CD4-positive, alpha-beta T cell (primary cell): ENCODE results near the gene BPIFB2. TPM values are rescaled to one million over a fixed set of nuclear protein-coding genes. Genes with fewer than 3 reads are reported as not detected.

Experiments used
- ATAC-seq: fragments of 200-7000 bp; cut with Tn5 transposase; one replicate; pipeline ENCODE4 v1.10.0; 2022; ENCODE audit warnings: mild to moderate bottlenecking; ENCODE audit not compliant: poor library complexity
- CTCF ChIA-PET: fragments of 350-600 bp; sonication (Branson Sonifier 250); formaldehyde crosslinking; loops from one replicate; lab custom pipeline; 2021; ENCODE audit warnings: antibody characterized with exemption, inconsistent platforms; lab: Charles Lee
- POLR2A ChIA-PET: fragments of 350-600 bp; sonication (Branson Sonifier 250); formaldehyde crosslinking; loops from one replicate; lab custom pipeline; 2021; ENCODE audit warnings: antibody characterized with exemption, inconsistent platforms; lab: Charles Lee
- DNase-seq, 14 experiments: peaks; one replicate each; pipeline ENCODE4 v3.0.0-alpha.2; 2013 to 2020; ENCODE audit warnings: mixed read lengths in 2 of 14
- H3K27ac ChIP-seq, 2 donors: one replicate each; pipeline versions ENCODE4 v1.5.1 to v1.7.0; 2013; ENCODE audit warnings: low read length in 2 of 2, low read depth in 1 of 2, mild to moderate bottlenecking in 1 of 2
- H3K27me3 ChIP-seq, 2 experiments: 1 replicate in 1 of 2; 2 replicates in 1 of 2; pipeline versions ENCODE4 v1.6.1 to v1.7.0; 2013; ENCODE audit warnings: low read length in 2 of 2, control low read depth in 1 of 2, mild to moderate bottlenecking in 1 of 2, moderate library complexity in 1 of 2; ENCODE audit not compliant: insufficient read depth in 2 of 2, control insufficient read depth in 1 of 2
- H3K36me3 ChIP-seq: one replicate; pipeline ENCODE4 v1.6.1; 2013; ENCODE audit warnings: low read length, control low read depth; ENCODE audit not compliant: insufficient read depth
- H3K4me1 ChIP-seq: one replicate; pipeline ENCODE4 v1.6.1; 2013; ENCODE audit warnings: low read length, control low read depth; ENCODE audit not compliant: insufficient read depth
- H3K4me3 ChIP-seq: one replicate; pipeline ENCODE4 v1.5.1; 2013; ENCODE audit warnings: mild to moderate bottlenecking, low read length, moderate library complexity
- H3K9me3 ChIP-seq, 2 experiments: 1 replicate in 1 of 2; 2 replicates in 1 of 2; pipeline versions ENCODE4 v1.6.1 to v1.7.0; 2013; ENCODE audit warnings: low read length in 2 of 2, mild to moderate bottlenecking in 2 of 2, control low read depth in 1 of 2, moderate library complexity in 1 of 2; ENCODE audit not compliant: control insufficient read depth in 1 of 2, insufficient read depth in 1 of 2
- H3K27ac Mint-ChIP-seq: one replicate; pipeline ENCODE4 v1.8.0; 2020; ENCODE audit warnings: mixed read lengths
- H3K27me3 Mint-ChIP-seq: one replicate; pipeline ENCODE4 v1.8.0; 2021; ENCODE audit warnings: mixed read lengths
- H3K36me3 Mint-ChIP-seq: one replicate; pipeline ENCODE4 v1.8.0; 2021; ENCODE audit warnings: low read depth, mixed read lengths
- H3K4me1 Mint-ChIP-seq: one replicate; pipeline ENCODE4 v1.8.0; 2021; ENCODE audit warnings: low read depth, mixed read lengths
- H3K4me3 Mint-ChIP-seq: one replicate; pipeline ENCODE4 v1.8.0; 2020; ENCODE audit warnings: mild to moderate bottlenecking, mixed read lengths
- H3K9me3 Mint-ChIP-seq: one replicate; pipeline ENCODE4 v1.8.0; 2020; ENCODE audit warnings: mixed read lengths
- intact Hi-C, 2 experiments: fragments of 100-400 bp; cut with DNase I in 1 of 2; cut with micrococcal nuclease in 1 of 2; formaldehyde crosslinking; loops; one replicate each; pipeline versions ENCODE4 v1.15.1 to v1.9.0; 2023 to 2025; cut with DNase I, micrococcal nuclease
- total RNA-seq, 174 experiments: library from RNA in 2 of 174; stranded (reverse) in 2 of 174; gene quantifications; one replicate each; pipeline ENCODE4 v1.2.3 and lab custom pipeline; 2021 to 2026
- TF ChIP-seq, protein P1 (sequence below): fragments of 200-600 bp; IDR thresholded peaks from one replicate; pipeline ENCODE4 v1.8.0; 2022; ENCODE audit warnings: antibody characterized with exemption, mild to moderate bottlenecking

BPIFB2 gene
- total RNA-seq, 2 experiments from 2014 or later: not detected

DNA sequence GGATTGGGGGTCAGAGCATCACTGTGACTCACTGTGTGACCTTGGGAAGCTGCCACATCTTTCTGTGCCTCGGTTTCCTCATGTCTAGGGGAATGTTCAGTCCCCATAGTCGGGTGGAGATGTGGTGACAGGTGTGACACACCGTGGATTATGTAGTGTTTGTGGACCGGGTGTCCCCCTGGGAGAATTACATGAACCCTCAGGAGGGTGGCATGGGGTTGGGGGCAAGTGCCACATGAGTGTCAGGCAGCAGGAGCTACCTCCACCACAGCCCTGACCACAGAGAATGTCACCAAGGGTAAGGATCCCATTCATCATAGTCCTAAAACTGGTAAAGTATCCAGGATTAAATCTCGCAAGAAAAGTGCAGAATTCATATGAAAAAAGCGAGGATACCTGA, 26.5 kb upstream of the BPIFB2 start:
- ATAC-seq (no peak), DNase-seq (no peak)
- TF ChIP-seq, protein P1, sequence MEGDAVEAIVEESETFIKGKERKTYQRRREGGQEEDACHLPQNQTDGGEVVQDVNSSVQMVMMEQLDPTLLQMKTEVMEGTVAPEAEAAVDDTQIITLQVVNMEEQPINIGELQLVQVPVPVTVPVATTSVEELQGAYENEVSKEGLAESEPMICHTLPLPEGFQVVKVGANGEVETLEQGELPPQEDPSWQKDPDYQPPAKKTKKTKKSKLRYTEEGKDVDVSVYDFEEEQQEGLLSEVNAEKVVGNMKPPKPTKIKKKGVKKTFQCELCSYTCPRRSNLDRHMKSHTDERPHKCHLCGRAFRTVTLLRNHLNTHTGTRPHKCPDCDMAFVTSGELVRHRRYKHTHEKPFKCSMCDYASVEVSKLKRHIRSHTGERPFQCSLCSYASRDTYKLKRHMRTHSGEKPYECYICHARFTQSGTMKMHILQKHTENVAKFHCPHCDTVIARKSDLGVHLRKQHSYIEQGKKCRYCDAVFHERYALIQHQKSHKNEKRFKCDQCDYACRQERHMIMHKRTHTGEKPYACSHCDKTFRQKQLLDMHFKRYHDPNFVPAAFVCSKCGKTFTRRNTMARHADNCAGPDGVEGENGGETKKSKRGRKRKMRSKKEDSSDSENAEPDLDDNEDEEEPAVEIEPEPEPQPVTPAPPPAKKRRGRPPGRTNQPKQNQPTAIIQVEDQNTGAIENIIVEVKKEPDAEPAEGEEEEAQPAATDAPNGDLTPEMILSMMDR: no peak
- Histone ChIP-seq H3K27ac (no peak overlapping the region), H3K36me3 (no peaks in the 10 kb centered on the region), H3K27me3 (no peaks in the 10 kb centered on the region), H3K9me3 (peaks cover 11 to 29% of the 10 kb centered on the region in 2 experiments), H3K4me1 (peaks cover 31% of the 10 kb centered on the region), H3K4me3 (no peak overlapping the region)
- H3K27me3 Mint-ChIP-seq: no peaks in the 10 kb centered on the region
- ChIA-PET POLR2A (no interaction called here), CTCF (no interaction called here)
- no peak overlapping the region for H3K27ac Mint-ChIP-seq
- peaks cover 46% of the 10 kb centered on the region for H3K4me1 Mint-ChIP-seq
- no peak overlapping the region for H3K4me3 Mint-ChIP-seq
- peaks cover 5% of the 10 kb centered on the region for H3K36me3 Mint-ChIP-seq
- intact Hi-C loops: no loop called here
- peaks cover 3% of the 10 kb centered on the region for H3K9me3 Mint-ChIP-seq

DNA sequence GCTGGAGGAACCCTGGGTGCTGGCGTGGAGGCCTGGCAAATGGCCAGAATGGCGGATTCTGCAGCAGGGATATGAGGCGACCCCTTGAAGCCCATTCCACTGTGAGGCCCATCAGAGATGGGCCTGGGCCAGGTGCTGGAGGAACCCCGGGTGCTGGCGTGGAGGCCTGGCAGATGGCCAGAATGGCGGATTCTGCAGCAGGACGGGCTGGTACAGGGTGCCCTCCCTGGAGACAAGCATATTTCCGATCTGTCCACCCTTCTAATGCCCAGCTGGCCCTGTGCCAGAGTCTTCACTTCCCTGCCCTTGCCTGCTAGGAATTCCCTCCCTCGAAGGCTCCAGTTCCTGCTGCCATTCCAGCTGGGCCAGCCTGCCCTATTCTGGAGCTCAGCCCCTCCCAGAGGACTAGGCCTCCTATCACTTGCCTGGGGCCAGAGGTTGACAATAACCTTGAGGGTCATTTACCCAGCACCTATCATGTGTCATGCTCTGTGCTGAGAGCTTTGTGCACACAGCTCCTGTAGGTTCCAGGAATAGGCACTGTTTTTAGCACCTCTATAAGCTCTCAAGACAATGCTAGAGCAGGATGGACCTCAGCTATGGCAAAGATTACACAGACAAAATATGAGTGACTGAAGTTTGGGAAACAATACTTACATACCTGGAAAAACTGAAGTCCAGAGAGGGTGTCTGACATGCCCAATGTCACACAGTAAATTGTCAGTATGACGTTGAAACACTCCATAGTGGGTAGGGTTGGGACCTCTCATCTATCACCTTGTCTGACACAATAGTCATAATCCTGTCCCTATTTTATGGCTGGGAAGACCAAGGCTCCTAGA, 24.7 kb upstream of the BPIFB2 start:
- H3K36me3 Mint-ChIP-seq: no peaks in the 10 kb centered on the region
- no peaks in the 10 kb centered on the region for H3K27me3 Mint-ChIP-seq
- ATAC-seq (no peak), DNase-seq (no peak)
- Histone ChIP-seq H3K27ac (no peak overlapping the region), H3K4me3 (no peak overlapping the region), H3K4me1 (peaks cover 13% of the 10 kb centered on the region), H3K9me3 (peaks cover 0 to 11% of the 10 kb centered on the region in 2 experiments), H3K36me3 (no peaks in the 10 kb centered on the region), H3K27me3 (no peaks in the 10 kb centered on the region)
- H3K27ac Mint-ChIP-seq: no peak overlapping the region
- TF ChIP-seq, protein P1: no peak
- intact Hi-C loops: no loop called here
- ChIA-PET POLR2A (interaction anchor here (1.6 to 1.7 kb wide), 2 partner anchors 10 to 15 kb away, joined by 4 to 8 read pairs; no protein-coding TSS in a partner anchor), CTCF (interaction anchor here (1.2 kb wide), 1 partner anchor 16 kb away, joined by 3 read pairs; no protein-coding TSS in a partner anchor)
- no peak overlapping the region for H3K4me3 Mint-ChIP-seq
- no peaks in the 10 kb centered on the region for H3K9me3 Mint-ChIP-seq
- H3K4me1 Mint-ChIP-seq: peaks cover 37% of the 10 kb centered on the region

DNA sequence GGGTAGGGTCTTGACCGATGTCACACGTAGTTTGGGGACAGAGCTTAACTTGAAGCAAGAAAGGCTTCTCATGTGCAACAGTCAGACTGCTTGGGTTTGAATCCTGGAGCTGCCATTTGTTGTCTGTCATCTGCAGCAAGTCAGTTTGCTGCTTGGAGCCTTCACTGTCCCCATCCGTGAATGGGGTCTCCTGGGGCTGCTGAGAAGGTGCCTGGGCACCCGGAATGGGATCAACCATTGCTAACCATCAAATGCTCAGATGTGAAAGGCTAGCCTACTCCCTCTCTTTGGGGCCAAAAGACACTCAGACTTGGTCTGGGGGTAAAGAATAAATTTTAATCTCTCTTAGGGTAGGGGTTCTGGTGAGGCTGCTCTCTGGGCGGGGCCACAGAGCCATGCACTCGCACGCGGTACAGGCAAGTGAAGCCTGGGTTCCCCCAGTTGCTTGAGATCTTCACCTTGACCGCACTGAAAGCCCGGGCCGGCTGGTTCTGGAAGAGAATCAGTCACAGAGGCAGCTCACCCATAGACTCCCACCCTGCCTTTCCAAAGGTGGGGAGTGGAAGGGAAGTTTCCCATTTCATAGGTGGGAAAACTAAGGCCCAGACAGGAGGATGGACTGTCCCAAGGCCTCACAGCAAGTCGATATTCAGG, 23.9 kb upstream of the BPIFB2 start:
- CTCF ChIA-PET: interaction anchor here (1.2 kb wide), 1 partner anchor 17 kb away, joined by 3 read pairs; no protein-coding TSS in a partner anchor

More for the DNA sequence above, 23.9 kb upstream of the BPIFB2 start:
- intact Hi-C loops: no loop called here
- ATAC-seq (no peak), DNase-seq (no peak)
- peaks cover 0 to 7% of the 10 kb centered on the region in 2 experiments for H3K9me3 ChIP-seq
- no peaks in the 10 kb centered on the region for H3K36me3 Mint-ChIP-seq
- H3K27ac Mint-ChIP-seq: peak overlapping the region; percentile 31
- TF ChIP-seq, protein P1: no peak
- H3K4me1 ChIP-seq: peaks cover 8% of the 10 kb centered on the region
- no peaks in the 10 kb centered on the region for H3K27me3 Mint-ChIP-seq
- H3K4me3 ChIP-seq: no peak overlapping the region
- H3K27me3 ChIP-seq: no peaks in the 10 kb centered on the region
- no peaks in the 10 kb centered on the region for H3K36me3 ChIP-seq
- peaks cover 33% of the 10 kb centered on the region for H3K4me1 Mint-ChIP-seq
- POLR2A ChIA-PET: interaction anchor here (1.6 to 1.7 kb wide), 2 partner anchors 11 to 16 kb away, joined by 4 to 8 read pairs; no protein-coding TSS in a partner anchor
- no peak overlapping the region for H3K4me3 Mint-ChIP-seq
- no peak overlapping the region for H3K27ac ChIP-seq
- H3K9me3 Mint-ChIP-seq: no peaks in the 10 kb centered on the region
